ENCODE data around the gene SNRPN. TPM values are rescaled to one million over a fixed set of nuclear protein-coding genes. Genes with fewer than 3 reads are reported as not detected.
"Not testable (repeated sequence)": the region's sequence is repeated elsewhere in the genome, so short reads cannot be mapped to it uniquely, and the experiment has no call there.

Gene SNRPN
- total RNA-seq, 1 experiment from 2014 or later, result 800 TPM

GRCh38 chr15:24933716-24934115 is 21.1 kb upstream of the SNRPN start (continued):
- no peak for TF ChIP-seq AFF4 (CRISPR knock-in tag; IDR thresholded peaks at IDR 0.05; ENCODE audit: borderline replicate concordance)

- ATAC-seq; H3K27me3 Mint-ChIP-seq (ENCODE audit: low read depth); H3K4me1 Mint-ChIP-seq; POLR2A ChIA-PET; H3K27ac Mint-ChIP-seq; DNase-seq (ENCODE audit: low spot score); H3K4me3 Mint-ChIP-seq; CTCF ChIA-PET: not testable (repeated sequence)
- Mint-ChIP-seq H3K9me3 (peaks cover 43% of the 10 kb centered on the region), H3K36me3 (peaks cover 53% of the 10 kb centered on the region)
Measured at GRCh38 chr15:24938224-24938623, 16.6 kb upstream of the SNRPN start.

DNA sequence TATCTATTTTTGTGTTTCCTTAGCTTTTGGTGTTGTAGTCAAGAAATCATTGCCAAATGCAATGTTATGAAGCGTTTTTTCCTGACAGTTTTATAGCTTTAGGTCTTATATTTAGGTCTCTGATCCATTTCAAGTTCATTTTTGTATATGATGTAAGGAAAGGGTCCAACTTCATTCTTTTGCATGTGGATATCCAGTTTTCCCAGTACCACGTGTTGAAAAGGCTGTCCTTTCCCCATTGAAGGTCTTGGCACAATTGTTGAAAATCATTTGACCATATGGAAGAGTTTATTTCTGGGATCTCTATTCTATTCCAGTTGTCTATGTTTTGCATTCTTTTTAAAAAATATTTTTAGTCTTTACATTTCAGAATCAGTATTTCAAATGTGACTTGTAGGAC is 14.6 kb upstream of the SNRPN start:
- peaks cover 44% of the 10 kb centered on the region for H3K9me3 Mint-ChIP-seq
- no peak for DNase-seq (ENCODE audit: low spot score)
- POLR2A ChIA-PET, result no interaction called here

GRCh38 chr15:24943361-24943760 is 11.4 kb upstream of the SNRPN start:
- ChIA-PET POLR2A (interaction anchor here (0.6 kb wide), 1 partner anchor 38 kb away, joined by 4 read pairs; no protein-coding TSS in a partner anchor), CTCF (no interaction called here)
- TF ChIP-seq, protein P1, sequence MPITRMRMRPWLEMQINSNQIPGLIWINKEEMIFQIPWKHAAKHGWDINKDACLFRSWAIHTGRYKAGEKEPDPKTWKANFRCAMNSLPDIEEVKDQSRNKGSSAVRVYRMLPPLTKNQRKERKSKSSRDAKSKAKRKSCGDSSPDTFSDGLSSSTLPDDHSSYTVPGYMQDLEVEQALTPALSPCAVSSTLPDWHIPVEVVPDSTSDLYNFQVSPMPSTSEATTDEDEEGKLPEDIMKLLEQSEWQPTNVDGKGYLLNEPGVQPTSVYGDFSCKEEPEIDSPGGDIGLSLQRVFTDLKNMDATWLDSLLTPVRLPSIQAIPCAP (CRISPR knock-in tag; IDR thresholded peaks at IDR 0.05), result no peak
- TF ChIP-seq, protein P2, sequence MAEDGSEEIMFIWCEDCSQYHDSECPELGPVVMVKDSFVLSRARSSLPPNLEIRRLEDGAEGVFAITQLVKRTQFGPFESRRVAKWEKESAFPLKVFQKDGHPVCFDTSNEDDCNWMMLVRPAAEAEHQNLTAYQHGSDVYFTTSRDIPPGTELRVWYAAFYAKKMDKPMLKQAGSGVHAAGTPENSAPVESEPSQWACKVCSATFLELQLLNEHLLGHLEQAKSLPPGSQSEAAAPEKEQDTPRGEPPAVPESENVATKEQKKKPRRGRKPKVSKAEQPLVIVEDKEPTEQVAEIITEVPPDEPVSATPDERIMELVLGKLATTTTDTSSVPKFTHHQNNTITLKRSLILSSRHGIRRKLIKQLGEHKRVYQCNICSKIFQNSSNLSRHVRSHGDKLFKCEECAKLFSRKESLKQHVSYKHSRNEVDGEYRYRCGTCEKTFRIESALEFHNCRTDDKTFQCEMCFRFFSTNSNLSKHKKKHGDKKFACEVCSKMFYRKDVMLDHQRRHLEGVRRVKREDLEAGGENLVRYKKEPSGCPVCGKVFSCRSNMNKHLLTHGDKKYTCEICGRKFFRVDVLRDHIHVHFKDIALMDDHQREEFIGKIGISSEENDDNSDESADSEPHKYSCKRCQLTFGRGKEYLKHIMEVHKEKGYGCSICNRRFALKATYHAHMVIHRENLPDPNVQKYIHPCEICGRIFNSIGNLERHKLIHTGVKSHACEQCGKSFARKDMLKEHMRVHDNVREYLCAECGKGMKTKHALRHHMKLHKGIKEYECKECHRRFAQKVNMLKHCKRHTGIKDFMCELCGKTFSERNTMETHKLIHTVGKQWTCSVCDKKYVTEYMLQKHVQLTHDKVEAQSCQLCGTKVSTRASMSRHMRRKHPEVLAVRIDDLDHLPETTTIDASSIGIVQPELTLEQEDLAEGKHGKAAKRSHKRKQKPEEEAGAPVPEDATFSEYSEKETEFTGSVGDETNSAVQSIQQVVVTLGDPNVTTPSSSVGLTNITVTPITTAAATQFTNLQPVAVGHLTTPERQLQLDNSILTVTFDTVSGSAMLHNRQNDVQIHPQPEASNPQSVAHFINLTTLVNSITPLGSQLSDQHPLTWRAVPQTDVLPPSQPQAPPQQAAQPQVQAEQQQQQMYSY (CRISPR knock-in tag; IDR thresholded peaks at IDR 0.05), result no peak
- H3K9me3 Mint-ChIP-seq, result peaks cover 31% of the 10 kb centered on the region
- no peak for DNase-seq (ENCODE audit: low spot score)
- peaks cover 6% of the 10 kb centered on the region for H3K4me1 Mint-ChIP-seq
- no peak for ATAC-seq
- no peak overlapping the region for H3K4me3 Mint-ChIP-seq
- H3K27ac Mint-ChIP-seq, result no peak overlapping the region
- peaks cover 37% of the 10 kb centered on the region for H3K36me3 Mint-ChIP-seq
- H3K27me3 Mint-ChIP-seq (ENCODE audit: low read depth), result no peaks in the 10 kb centered on the region

More for the DNA sequence above, 14.6 kb upstream of the SNRPN start:
- CTCF ChIA-PET, result no interaction called here
- no peak overlapping the region for H3K27ac Mint-ChIP-seq
- no peak for TF ChIP-seq NFATC4 (CRISPR knock-in tag; IDR thresholded peaks at IDR 0.05)
- no peak for TF ChIP-seq ETV6 (CRISPR knock-in tag; IDR thresholded peaks at IDR 0.05)
- no peak for TF ChIP-seq PRRX2 (CRISPR knock-in tag; IDR thresholded peaks at IDR 0.05)
- TF ChIP-seq JUN (CRISPR knock-in tag; IDR thresholded peaks at IDR 0.05), result no peak
- no peak for TF ChIP-seq ZNF423 (CRISPR knock-in tag; IDR thresholded peaks at IDR 0.05)
- no peak for TF ChIP-seq CDX4 (CRISPR knock-in tag; IDR thresholded peaks at IDR 0.05; ENCODE audit: borderline replicate concordance)
- no peak for TF ChIP-seq NFYB (CRISPR knock-in tag; conservative IDR thresholded peaks at IDR 0.05; ENCODE audit: low read depth)
- TF ChIP-seq TEAD1 (CRISPR knock-in tag; IDR thresholded peaks at IDR 0.05), result no peak
- no peaks in the 10 kb centered on the region for H3K27me3 Mint-ChIP-seq (ENCODE audit: low read depth)
- H3K4me3 Mint-ChIP-seq, result no peak overlapping the region
- H3K4me1 Mint-ChIP-seq, result no peaks in the 10 kb centered on the region
- no peak for ATAC-seq
- H3K36me3 Mint-ChIP-seq, result peaks cover 49% of the 10 kb centered on the region
